ENCODE results near the gene RAPSN. TPM values are rescaled to one million over a fixed set of nuclear protein-coding genes. Genes with fewer than 3 reads are reported as not detected.
"Not testable (repeated sequence)": the region's sequence is repeated elsewhere in the genome, so short reads cannot be mapped to it uniquely, and the experiment has no call there.

RAPSN gene
- total RNA-seq, 1 donor from 2014 or later, result 3.7 TPM

DNA sequence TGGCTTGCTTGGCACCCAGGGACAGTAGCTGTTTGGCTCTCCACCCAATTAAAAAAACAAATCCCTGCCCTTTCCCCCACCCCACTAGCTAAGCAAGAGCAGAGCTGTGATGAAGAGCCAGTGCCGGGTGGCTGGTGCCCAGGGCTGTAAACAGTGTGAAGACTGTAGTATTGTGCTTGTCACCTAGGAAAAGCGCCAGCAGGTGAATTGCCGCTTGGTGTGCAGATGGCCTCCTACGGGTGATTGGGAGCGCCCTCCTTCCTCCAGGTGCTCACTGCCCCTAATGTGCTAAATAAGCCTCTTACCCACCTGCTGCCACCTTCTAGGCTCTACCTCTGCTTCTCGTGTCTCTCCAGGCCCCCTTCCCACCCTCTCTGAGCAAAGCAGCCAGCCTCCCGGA, 18.4 kb upstream of the RAPSN start:
- DNase-seq (ENCODE audit: low spot score), result no peak
- intact Hi-C loops (cut with DNase I), result loop anchor here (5.0 kb wide), 1 partner anchor 85 kb away; the partner anchor contains the start of gene CELF1

DNA sequence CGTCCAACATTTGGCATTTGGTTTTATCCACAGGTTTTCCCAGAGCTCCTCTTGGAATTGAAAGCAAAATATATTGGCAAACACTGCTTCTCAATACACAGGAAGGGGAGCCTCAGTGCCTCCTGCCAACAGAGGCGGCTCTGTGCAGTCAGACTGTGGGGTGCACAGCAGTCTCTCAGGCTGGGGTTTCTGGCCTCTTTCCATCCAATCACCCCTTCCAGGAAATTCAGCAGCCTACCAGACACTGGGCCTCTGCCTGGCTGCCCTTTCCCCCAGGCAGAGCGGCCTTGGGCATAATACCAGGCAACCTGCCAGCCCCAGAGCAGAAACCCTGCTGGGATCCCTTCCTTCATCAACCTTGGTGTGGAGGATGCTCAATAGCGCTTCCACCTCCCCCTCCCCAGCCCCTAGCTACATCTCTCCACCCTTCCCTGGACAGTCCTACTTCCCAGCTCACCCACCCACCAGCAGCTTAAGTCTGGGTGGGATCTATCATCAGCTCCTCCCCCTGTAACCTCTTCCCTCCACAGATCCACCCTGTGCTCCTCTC, 17.8 kb upstream of the RAPSN start:
- DNase-seq (ENCODE audit: low spot score), result no peak
- intact Hi-C loops (cut with DNase I), result loop anchor here (5.0 kb wide), 1 partner anchor 86 kb away; the partner anchor contains the start of gene CELF1

DNA sequence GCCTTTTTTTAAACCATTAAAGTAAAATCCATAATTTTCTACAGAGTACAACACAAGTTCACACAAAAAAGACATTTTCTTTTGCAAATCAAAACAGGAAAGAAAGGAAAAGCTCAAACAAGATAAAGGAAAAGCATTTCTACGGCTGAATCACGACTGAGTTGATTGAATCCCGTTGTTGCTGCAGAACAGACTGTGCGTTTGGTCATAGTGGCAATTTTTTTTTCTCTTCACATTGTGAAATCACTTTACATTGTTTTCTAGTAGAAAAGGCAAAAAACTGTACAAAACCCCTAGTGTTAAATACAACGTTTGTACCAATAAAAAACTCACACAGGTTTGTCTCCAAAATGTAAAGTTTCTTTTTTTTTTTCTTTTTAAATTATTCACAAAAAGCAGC, 17.3 kb upstream of the RAPSN start:
- intact Hi-C loops (cut with DNase I), result loop anchor here (5.0 kb wide), 1 partner anchor 86 kb away; the partner anchor contains the start of gene CELF1
- no peak for DNase-seq (ENCODE audit: low spot score)

DNA sequence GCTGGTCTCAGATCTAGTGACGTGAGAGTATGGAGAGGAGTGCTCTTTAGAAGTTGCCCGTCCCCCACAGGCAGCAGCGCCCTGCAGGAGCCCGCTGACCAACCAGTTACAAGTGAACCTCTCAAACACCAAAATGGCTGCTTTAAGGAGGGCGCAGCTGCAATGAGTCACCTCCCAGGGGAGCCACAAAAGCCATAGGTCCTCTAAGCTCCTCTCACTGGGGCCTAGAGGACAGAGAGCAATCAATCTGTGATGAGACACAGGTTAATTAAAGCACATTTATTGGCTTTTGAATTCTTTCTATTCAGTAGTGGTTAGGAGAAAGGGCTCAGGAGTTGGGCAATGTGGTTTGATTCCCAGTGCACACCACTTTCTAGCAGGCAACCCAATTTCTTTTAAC, 15.5 kb upstream of the RAPSN start:
- DNase-seq (ENCODE audit: low spot score), result no peak
- intact Hi-C loops (cut with DNase I), result no loop called here

DNA sequence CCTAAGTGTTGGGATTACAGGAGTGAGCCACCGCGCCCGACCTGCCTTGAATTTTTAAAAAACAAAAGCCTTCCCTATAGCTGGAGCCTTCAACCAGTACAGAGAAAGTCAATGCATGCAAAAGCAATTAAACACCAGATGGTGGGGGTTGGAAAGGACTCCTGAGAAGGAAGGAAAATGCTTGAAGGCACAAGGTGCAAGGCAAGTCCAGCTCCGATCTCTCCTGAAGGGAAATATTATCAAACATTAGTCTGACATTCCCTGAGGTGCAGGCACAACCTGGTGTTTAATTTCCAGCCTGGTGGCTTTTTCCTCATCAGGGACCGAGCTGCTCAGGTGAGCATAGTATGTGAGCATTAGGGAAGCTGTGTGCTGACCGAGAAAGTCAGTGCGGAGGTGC, 12.9 kb upstream of the RAPSN start:
- intact Hi-C loops (cut with DNase I), result no loop called here
- no peak for DNase-seq (ENCODE audit: low spot score)

DNA sequence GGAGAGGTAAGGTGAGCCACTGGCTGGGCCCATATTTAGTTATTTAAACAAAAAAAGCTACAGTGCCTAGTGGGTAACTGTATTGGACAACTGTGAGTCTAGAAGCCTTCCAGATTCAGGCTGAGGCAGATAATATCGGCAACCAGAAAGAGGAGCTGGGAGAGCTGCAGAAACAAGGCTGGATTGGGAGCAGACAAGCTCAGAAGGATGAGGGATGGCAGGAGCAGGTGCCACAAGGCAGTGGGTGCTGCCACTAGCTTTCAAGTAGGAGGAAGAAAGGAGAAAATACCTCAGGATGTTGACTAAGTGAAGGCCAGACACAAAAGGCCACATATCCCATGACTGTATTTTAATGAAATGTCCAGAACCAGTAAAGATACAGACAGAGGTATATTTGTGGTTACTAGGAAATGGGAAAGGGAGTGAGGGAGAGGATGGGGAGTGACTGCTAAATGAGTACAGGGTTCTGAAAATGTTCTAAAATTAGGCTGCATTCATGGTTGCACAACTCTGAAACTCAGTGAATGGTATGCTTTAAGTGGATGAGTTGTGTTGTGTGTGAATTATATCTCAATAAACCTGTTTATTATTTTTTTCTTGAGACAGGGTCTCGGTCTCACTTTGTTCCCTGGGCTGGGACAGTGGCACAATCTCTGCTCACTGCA, 11.8 kb upstream of the RAPSN start:
- intact Hi-C loops (cut with DNase I), result no loop called here
- no peak for DNase-seq (ENCODE audit: low spot score)

DNA sequence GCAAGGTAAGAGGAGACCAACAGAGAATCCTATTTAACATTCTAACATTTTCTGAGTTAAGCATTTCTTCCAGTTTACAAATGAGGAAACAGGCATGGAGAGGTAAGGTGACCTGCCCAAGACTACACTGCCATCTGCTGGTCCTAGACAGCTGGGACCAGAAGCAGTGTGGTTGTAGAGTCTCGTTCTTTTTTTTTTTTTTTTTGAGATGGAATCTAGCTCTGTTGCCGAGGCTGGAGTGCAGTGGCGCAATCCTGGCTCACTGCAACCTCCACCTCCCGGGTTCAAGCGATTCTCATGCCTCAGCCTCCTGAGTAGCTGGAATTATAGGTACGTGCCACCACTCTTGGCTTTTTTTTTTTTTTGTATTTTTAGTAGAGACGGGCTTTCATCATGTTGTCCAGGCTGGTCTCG, 5.3 kb upstream of the RAPSN start:
- intact Hi-C loops (cut with DNase I); DNase-seq (ENCODE audit: low spot score): not testable (repeated sequence)

DNA sequence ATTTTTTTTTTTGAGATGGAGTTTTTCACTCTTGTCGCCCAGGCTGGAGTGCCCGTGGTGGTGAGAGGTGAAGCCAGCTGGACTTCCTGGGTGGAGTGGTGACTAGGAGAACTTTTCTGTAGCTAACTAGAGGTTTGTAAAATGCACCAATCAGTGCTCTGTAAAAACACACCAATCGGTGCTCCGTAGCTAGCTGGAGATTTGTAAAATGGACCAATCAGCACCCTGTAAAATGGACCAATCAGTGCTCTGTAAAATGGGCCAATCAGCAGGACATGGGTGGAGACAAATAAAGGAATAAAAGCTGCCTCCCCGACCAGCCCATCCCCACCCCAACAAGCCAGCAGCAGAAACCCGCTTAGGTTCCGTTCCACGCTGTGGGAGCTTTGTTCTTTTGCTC, 4.4 kb upstream of the RAPSN start:
- intact Hi-C loops (cut with DNase I), result loop anchor here (2.0 kb wide), 1 partner anchor 79 kb away; no protein-coding TSS in a partner anchor

DNA sequence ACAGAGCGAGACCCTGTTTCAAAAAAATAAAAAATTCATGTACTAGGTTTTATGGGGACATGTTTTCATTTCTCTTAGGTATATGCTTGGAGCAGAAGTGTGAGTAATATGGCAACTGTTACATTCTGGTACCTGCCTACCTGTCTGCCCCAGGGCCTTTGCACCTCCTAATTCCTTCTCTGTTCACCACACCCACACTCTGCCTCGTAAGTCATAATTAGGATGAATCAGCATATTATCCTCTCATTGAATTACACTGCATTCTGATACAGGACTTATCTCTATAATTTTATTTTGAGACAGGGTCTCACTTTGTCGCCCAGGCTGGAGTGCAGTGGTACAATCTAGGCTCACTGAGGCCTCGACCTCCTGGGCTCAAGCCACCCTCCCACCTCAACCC, 3.1 kb upstream of the RAPSN start:
- intact Hi-C loops (cut with DNase I), result loop anchor here (2.0 kb wide), 1 partner anchor 77 kb away; no protein-coding TSS in a partner anchor
- DNase-seq (ENCODE audit: low spot score), result no peak

More for the DNA sequence above, 4.4 kb upstream of the RAPSN start:
- DNase-seq (ENCODE audit: low spot score), result no peak

DNA sequence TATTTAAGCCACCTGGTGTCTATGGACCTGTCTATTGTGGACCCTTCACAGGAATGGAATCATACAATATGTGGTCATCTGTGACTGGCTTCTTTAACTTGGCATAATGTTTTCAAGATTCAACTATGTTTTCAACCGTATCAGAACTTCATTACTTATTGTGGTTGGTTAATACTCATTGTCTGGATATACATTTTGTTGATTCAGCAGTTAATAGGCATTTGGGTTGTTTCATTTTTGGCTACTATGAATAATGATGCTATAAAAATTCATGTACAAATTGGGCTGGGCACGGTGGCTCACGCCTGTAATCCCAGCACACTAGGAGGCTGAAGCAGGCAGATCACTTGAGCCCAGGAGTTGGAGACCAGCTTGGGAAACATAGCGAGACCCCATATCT, 2.5 kb upstream of the RAPSN start:
- intact Hi-C loops (cut with DNase I), result no loop called here

DNA sequence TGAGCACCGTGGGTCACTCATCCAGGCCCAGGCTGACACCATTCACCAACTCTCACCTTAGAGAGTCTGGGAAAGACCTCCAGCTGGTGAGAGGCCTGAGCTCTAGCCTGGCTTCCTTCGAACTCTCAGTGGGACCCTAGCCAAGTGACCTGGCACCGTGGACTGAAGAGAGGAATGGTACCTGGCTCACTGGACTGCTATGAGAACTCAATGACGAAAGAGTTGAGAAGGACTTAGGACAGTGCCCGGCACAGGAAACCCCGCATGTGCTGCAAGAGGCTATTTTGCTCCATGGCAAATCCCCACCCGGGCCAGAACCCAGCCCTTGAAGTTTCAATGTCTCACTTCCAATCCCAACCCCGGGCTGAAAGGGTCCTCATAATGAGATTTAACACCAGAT, 605 bp upstream of the RAPSN start:
- DNase-seq (ENCODE audit: low spot score), result no peak
- intact Hi-C loops (cut with DNase I), result no loop called here

More for the DNA sequence above, 2.5 kb upstream of the RAPSN start:
- DNase-seq (ENCODE audit: low spot score), result no peak

DNA sequence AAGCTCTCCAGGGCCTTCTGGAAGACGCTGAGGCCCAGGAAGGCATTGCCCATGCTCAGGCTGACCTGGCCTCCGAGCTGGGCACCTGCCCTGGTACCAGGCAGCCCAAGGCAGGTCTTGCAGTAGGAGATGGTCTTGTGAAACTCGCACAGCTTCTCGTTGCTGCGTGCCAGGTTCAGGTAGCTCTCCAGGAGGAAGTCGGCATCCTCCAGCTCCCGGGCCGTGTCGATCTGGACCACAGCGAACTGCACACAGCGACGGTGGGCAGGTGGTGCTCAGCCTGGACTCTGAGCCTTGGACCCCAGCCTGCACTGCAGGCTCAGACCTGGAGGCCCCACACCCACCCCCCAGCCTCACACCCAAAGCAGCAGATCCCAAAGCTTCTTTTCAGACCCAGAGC, 1.0 kb downstream of the RAPSN start:
- no peak for DNase-seq (ENCODE audit: low spot score)
- intact Hi-C loops (cut with DNase I), result no loop called here

DNA sequence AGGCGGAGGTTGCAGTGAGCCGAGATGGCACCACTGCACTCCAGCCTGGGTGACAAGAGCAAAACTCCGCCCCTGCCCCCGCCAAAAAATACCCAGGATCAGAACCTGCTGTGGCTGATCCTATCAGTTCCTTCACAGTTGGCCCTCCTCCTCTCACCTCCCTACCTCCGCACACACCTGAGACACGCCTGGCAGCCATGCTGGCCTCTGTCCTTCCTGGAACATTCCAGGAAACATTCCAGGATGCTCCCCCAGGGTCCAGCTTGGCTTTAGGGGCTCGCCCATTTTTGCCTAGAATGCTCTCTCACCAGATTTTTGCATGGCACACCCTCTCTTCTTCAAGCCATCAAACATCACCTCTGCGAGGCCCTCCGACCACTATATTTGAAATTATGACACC, 2.1 kb downstream of the RAPSN start:
- intact Hi-C loops (cut with DNase I), result no loop called here
- no peak for DNase-seq (ENCODE audit: low spot score)

DNA sequence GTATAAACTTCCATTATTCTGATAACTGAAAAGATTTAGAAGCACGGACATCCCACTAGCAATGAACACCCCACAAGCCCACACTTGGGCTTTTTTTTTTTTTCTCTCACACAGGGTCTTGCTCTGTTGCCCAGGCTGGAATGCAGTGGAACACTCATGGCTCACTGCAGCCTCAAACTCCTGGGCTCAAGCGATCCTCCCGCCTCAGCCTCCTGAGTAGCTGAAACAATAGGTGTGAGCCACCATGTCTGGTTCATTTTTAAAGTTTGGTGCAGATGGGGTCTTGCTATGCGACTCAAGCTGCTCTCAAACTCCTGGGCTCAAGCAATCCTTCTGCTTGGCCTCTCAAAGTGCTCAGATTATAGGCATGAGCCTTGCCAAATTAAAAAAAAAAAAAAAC, 3.1 kb downstream of the RAPSN start:
- intact Hi-C loops (cut with DNase I), result no loop called here

DNA sequence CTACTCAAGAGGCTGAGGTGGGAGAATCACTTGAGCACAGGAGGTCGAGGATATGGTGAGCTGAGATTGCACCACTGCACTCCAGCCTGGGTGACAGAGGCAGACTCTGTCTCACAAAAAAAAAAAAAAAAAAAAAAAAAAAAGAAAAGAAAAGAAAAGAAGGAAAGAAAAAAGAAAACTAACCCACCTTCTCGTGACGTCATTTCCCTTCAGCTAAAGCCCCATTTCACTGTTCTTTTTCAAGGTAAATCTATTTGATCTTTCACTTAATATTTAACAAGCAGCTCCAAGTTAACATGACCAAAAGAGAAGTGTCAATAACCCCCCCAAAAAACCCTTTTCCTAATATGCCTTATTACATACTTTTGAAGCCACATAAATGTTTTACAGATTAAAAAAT, 5.1 kb downstream of the RAPSN start:
- DNase-seq (ENCODE audit: low spot score), result no peak
- intact Hi-C loops (cut with DNase I), result no loop called here

More for the DNA sequence above, 3.1 kb downstream of the RAPSN start:
- DNase-seq (ENCODE audit: low spot score), result no peak

DNA sequence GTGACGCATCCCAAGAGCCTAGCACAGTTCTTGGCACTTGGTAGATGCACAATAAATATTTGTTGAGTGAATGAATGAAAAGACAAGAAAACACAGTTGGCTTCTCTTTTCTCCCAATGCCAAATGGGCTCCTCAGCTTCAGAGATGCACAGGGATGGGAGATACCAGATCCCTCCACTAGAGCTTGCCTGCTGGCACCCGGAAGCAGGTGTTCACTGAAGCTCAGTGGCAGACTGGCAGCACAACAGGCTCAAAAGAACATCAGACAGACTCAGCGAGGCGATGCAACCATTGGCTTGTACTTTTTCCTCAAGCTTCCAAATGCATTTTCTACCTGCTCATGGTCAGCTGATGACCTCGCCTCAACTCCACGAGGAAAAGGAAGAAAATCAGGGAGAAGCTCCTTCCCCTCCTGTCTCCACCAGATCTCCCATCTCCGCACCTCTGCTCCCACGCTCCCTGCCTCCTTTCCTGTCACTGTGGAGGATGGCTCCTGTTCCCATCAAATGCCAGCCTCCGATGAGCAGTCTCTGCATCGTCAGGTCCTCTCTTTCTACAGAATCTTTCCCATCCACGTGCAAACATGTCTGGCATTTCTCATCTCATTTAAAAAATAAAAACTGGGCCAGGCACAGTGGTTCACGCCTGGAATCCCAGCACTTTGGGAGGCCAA, 5.8 kb downstream of the RAPSN start:
- intact Hi-C loops (cut with DNase I), result no loop called here
- DNase-seq (ENCODE audit: low spot score), result no peak

DNA sequence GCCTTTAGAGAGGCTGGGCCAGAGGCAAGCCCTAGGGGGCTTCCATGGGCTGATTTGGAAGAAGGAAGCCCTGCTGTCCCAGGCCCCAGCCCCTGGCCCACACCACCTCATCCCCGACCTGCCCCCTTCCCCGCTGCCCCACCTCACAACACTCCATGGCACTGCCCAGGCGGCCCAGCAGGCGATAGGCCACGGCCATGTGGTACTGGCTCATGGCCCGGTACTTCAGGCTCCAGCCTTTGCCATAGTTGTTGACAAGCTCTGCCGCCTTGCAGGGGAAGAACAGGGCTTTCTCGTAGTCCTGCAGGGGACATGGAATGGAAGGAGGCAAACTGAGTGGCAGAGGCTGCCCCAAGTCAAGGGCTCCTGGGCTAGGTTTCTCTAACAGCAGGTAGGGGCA, 6.4 kb downstream of the RAPSN start:
- no peak for DNase-seq (ENCODE audit: low spot score)

DNA sequence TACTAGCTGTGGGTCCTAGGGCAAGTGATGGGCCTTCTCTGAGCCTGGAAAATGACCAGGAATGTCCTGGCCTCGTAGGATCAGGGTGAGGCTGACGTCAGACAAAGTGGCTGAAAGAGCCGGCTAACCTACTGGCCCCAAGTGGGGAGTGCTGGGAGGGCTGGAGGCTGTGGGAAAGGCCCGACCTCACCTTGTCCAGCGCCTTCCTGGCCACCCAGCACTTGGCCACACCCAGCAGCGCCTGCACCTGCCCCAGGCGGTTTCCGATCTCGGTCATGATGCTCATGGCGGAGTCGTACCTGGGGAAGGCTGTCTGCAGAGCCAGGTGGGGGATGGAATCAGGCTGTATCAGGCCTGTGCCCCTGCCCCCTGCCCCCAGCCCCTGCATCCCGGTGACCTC, 7.5 kb downstream of the RAPSN start:
- DNase-seq (ENCODE audit: low spot score), result no peak
- intact Hi-C loops (cut with DNase I), result no loop called here

More for the DNA sequence above, 6.4 kb downstream of the RAPSN start:
- intact Hi-C loops (cut with DNase I), result no loop called here

DNA sequence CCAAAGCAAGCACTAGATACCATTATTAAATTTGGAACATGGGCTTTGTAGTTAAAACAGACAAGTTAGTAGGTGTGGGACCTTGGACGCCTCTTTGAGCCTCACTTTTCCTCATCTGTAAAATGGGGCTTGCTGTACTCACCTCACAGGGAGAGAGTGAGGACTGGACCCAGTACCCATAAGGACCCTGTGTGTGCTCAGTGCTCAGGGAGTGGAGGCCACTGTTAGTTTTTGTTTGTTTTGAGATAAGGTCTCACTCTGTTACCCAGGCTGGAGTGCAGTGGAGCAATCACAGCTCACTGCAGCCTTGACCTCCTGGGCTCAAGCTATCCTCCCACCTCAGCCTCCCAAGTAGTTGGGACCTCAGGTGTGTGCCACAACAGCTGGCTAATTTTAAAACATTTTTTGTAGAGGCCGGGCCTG, 8.9 kb downstream of the RAPSN start:
- intact Hi-C loops (cut with DNase I), result no loop called here
- DNase-seq (ENCODE audit: low spot score), result no peak

DNA sequence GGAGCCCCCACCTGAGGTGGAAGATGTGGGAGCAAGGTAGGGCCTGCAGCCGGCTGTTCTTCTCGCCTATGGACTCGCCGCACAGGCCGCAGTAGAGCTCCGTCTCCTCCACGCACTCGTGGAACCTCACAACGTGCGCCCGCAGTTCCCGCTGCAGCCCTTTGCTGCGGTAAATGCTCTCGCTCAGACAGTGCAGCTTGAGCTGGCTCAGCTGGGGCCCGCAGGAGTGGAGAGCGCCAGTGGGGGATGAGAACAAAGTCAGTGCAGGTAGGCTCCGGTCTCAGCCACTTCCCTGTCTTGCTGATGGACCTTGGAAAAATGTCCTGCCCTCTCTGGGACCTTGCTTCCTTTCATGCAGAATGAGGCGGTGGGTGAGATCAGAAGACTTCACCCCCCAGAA, 10.2 kb downstream of the RAPSN start:
- no peak for DNase-seq (ENCODE audit: low spot score)
- intact Hi-C loops (cut with DNase I), result no loop called here
